ENCODE results near the gene TNK1. TPM values are rescaled to one million over a fixed set of nuclear protein-coding genes. Genes with fewer than 3 reads are reported as not detected.
A peak's percentile ranks its signal among the peaks of the same experiment; 100 is the strongest.

Gene TNK1
- total and polyA plus RNA-seq, 7 donors: 0.56 to 1.7 (median 0.82) TPM

GRCh38 chr17:7383742-7384488 is 3.0 kb downstream of the TNK1 start:
- intact Hi-C loops (cut with DNase I): no loop called here
- peak; percentile 52 to 60 for DNase-seq
- peaks cover 0 to 2% (median 0%) of the 10 kb centered on the region in 3 donors for H3K27me3 ChIP-seq (ENCODE audit: insufficient read depth in 3 of 3, low read length in 2 of 3)
- ATAC-seq: peak in 3 of 4 donors; percentile 35 to 60 (median 39)
- H3K27ac ChIP-seq: no peak overlapping the region
- peaks cover 0 to 27% of the 10 kb centered on the region in 2 donors for H3K36me3 ChIP-seq (ENCODE audit: insufficient read depth in 1 of 2, low read depth in 1 of 2)
- no peaks in the 10 kb centered on the region for H3K9me3 ChIP-seq
- H3K4me1 ChIP-seq: peaks cover 24% of the 10 kb centered on the region
- WGBS, 3 donors: 9 to 36% (median 17%) methylated on average over 60 to 65 of the region's 65 CpGs
- peak overlapping the region; percentile 52 for H3K4me3 ChIP-seq
- TF ChIP-seq CTCF (IDR thresholded peaks at IDR 0.05): no peak

GRCh38 chr17:7384489-7385081 is 3.7 kb downstream of the TNK1 start:
- no peak overlapping the region for H3K27ac ChIP-seq
- no peak for TF ChIP-seq CTCF (IDR thresholded peaks at IDR 0.05)
- ATAC-seq: peak in 1 of 4 donors; percentile 6

GRCh38 chr17:7388856-7389255 is 8.0 kb downstream of the TNK1 start:
- Histone ChIP-seq H3K4me3 (no peak overlapping the region), H3K4me1 (no peaks in the 10 kb centered on the region), H3K9me3 (no peaks in the 10 kb centered on the region), H3K27me3 (ENCODE audit: insufficient read depth in 3 of 3, low read length in 2 of 3) (no peaks in the 10 kb centered on the region), H3K27ac (no peak overlapping the region), H3K36me3 (ENCODE audit: insufficient read depth in 1 of 2, low read depth in 1 of 2) (peaks cover 3 to 64% of the 10 kb centered on the region in 2 donors)
- no peak for TF ChIP-seq CTCF (IDR thresholded peaks at IDR 0.05)
- ATAC-seq: no peak
- no peak for DNase-seq
- WGBS, 3 donors: 94 to 96% (median 95%) methylated on average over 10 of the region's 10 CpGs
- intact Hi-C loops (cut with DNase I): no loop called here

More at GRCh38 chr17:7384489-7385081, 3.7 kb downstream of the TNK1 start:
- intact Hi-C loops (cut with DNase I): no loop called here
- WGBS, 3 donors: 52 to 62% (median 53%) methylated on average over 21 to 23 of the region's 23 CpGs
- DNase-seq: no peak
- peak overlapping the region; percentile 52 for H3K4me3 ChIP-seq
- peaks cover 0 to 34% of the 10 kb centered on the region in 2 donors for H3K36me3 ChIP-seq (ENCODE audit: insufficient read depth in 1 of 2, low read depth in 1 of 2)
- H3K27me3 ChIP-seq (ENCODE audit: insufficient read depth in 3 of 3, low read length in 2 of 3): peaks cover 0 to 2% (median 0%) of the 10 kb centered on the region in 3 donors
- peaks cover 24% of the 10 kb centered on the region for H3K4me1 ChIP-seq
- no peaks in the 10 kb centered on the region for H3K9me3 ChIP-seq

- intact Hi-C loops (cut with DNase I): loop anchor here (5.0 kb wide), 3 partner anchors 33 to 97 kb away; partner anchors contain the start of genes KCTD11 (in 1 of the 2) and TMEM95 (in 1 of the 2)
- Histone ChIP-seq H3K27ac (no peak overlapping the region), H3K9me3 (no peaks in the 10 kb centered on the region), H3K4me3 (no peak overlapping the region), H3K4me1 (no peaks in the 10 kb centered on the region), H3K36me3 (ENCODE audit: insufficient read depth in 1 of 2, low read depth in 1 of 2) (peaks cover 3 to 57% of the 10 kb centered on the region in 2 donors), H3K27me3 (ENCODE audit: insufficient read depth in 3 of 3, low read length in 2 of 3) (no peaks in the 10 kb centered on the region)
- 77 to 82% (median 80%) methylated on average over 19 of the region's 19 CpGs for WGBS, 3 donors
- ATAC-seq (no peak), DNase-seq (no peak)
- TF ChIP-seq CTCF (IDR thresholded peaks at IDR 0.05): no peak
Observed at GRCh38 chr17:7389924-7390910, 9.3 kb downstream of the TNK1 start.

Measured in psoas muscle (tissue), 8 donors.